Upper lobe of left lung (tissue), 6 donors: ENCODE data around the gene C1orf232. TPM values are rescaled to one million over a fixed set of nuclear protein-coding genes. Genes with fewer than 3 reads are reported as not detected.
A peak's percentile ranks its signal among the peaks of the same experiment; 100 is the strongest.

Experiments used
- ATAC-seq, 2 donors: fragments of 200-7000 bp; cut with Tn5 transposase; one replicate each; pipeline ENCODE4 v1.9.1; 2022; ENCODE audit warnings: mild to moderate bottlenecking in 2 of 2, moderate library complexity in 2 of 2; ENCODE audit not compliant: low FRiP score in 2 of 2
- DNase-seq, 2 donors: peaks; one replicate each; pipeline ENCODE4 v3.0.0-alpha.2; 2019 to 2020
- H3K27ac ChIP-seq, 4 donors: fragments of 200-600 bp; sonication (generic); one replicate each; pipeline ENCODE4 v1.5.1; 2016 to 2019
- H3K27me3 ChIP-seq, 4 donors: fragments of 200-600 bp; sonication (generic); one replicate each; pipeline ENCODE4 v1.5.1; 2017 to 2019
- H3K36me3 ChIP-seq, 4 donors: fragments of 200-600 bp; sonication (generic); one replicate each; pipeline ENCODE4 v1.5.1; 2016 to 2019
- H3K4me1 ChIP-seq, 4 donors: fragments of 200-600 bp; sonication (generic); one replicate each; pipeline ENCODE4 v1.5.1; 2018 to 2019
- H3K4me3 ChIP-seq, 4 donors: fragments of 200-600 bp; sonication (generic); one replicate each; pipeline ENCODE4 v1.5.1; 2017 to 2019; ENCODE audit warnings: mild to moderate bottlenecking in 2 of 4, moderate library complexity in 1 of 4
- H3K9me3 ChIP-seq, 4 donors: fragments of 200-600 bp; sonication (generic); one replicate each; pipeline ENCODE4 v1.5.1; 2018 to 2019
- CTCF ChIP-seq, 6 experiments: fragments of 450-650 bp in 4 of 6; fragments of 200-600 bp in 2 of 6; sonication (generic) in 2 of 6; IDR thresholded peaks; one replicate each; pipeline ENCODE4 v1.5.1; 2016 to 2019; ENCODE audit warnings: antibody characterized with exemption in 6 of 6
- EP300 ChIP-seq, 4 donors: sonication (generic); formaldehyde crosslinking; IDR thresholded peaks; one replicate each; pipeline ENCODE4 v1.5.1; 2017; ENCODE audit warnings: antibody characterized with exemption in 4 of 4, control low read depth in 2 of 4
- POLR2A ChIP-seq, 4 donors: fragments of 450-650 bp; IDR thresholded peaks; one replicate each; pipeline ENCODE4 v1.5.1; 2016 to 2017; ENCODE audit warnings: antibody characterized with exemption in 4 of 4, mild to moderate bottlenecking in 2 of 4
- POLR2AphosphoS5 ChIP-seq, 2 donors: sonication (generic); formaldehyde crosslinking; IDR thresholded peaks; one replicate each; pipeline ENCODE4 v1.5.1; 2017; ENCODE audit warnings: antibody characterized with exemption in 2 of 2
- WGBS, 2 donors: methylation state at CpG; one replicate each; pipeline ENCODE4 v1.1.5; 2017 to 2018; 5-methylcytosine and 5-hydroxymethylcytosine counted together
- total RNA-seq, 6 donors: library from RNA; depleted of rRNA in 4 of 6; stranded (reverse); fragments of >200 nt in 4 of 6; gene quantifications; one replicate each; pipeline versions ENCODE4 v1.1.0 to v1.2.1, GENCODE V29; 2016 to 2021
- donor health status: DM: no; HTN: no; CAD: no; lungs with moderate emphysema.
- donor health status: DM: no; HTN: yes; CAD: no; lungs with severe emphysema.

C1orf232 gene
- total RNA-seq, result not detected

GRCh38 chr1:26168410-26169197 lies at the start of gene C1orf232:
TSS of gene C1orf232 (minus strand) at chr1:26168963. CDS start at chr1:26168499, 464 bp downstream.
- 85 to 90% methylated on average over 3 to 5 of the region's 5 CpGs for WGBS, 2 donors
- TF ChIP-seq CTCF (IDR thresholded peaks at IDR 0.05), result no peak
- TF ChIP-seq EP300 (IDR thresholded peaks at IDR 0.05), result no peak
- TF ChIP-seq POLR2A (IDR thresholded peaks at IDR 0.05), result no peak
- no peak for TF ChIP-seq POLR2AphosphoS5 (IDR thresholded peaks at IDR 0.05)
- Histone ChIP-seq H3K36me3 (peaks cover 0 to 7% (median 0%) of the 10 kb centered on the region in 4 donors), H3K27me3 (no peaks in the 10 kb centered on the region), H3K9me3 (no peaks in the 10 kb centered on the region), H3K4me1 (peaks cover 17 to 31% (median 22%) of the 10 kb centered on the region in 4 donors), H3K27ac (peak within 1 kb of the TSS; percentile 64 to 89 (median 74)), H3K4me3 (peak within 1 kb of the TSS; percentile 73 to 96 (median 76))
- DNase-seq, result no peak
- no peak for ATAC-seq

- no peak overlapping the region for H3K27ac ChIP-seq
- no peak overlapping the region for H3K4me3 ChIP-seq
- DNase-seq, result no peak
- H3K4me1 ChIP-seq, result no peaks in the 10 kb centered on the region
- WGBS, 2 donors, result 32 to 60% methylated on average over 2 to 3 of the region's 3 CpGs
- no peaks in the 10 kb centered on the region for H3K9me3 ChIP-seq
- TF ChIP-seq POLR2AphosphoS5 (IDR thresholded peaks at IDR 0.05) (no peak), CTCF (IDR thresholded peaks at IDR 0.05) (no peak), POLR2A (IDR thresholded peaks at IDR 0.05) (no peak), EP300 (IDR thresholded peaks at IDR 0.05) (no peak)
- H3K27me3 ChIP-seq, result no peaks in the 10 kb centered on the region
- no peak for ATAC-seq
- H3K36me3 ChIP-seq, result no peaks in the 10 kb centered on the region
These were observed 46.5 kb upstream of the C1orf232 start for GRCh38 chr1:26215246-26215645.

- ATAC-seq, result no peak
- no peak for DNase-seq
- H3K9me3 ChIP-seq, result no peaks in the 10 kb centered on the region
- no peaks in the 10 kb centered on the region for H3K4me1 ChIP-seq
- H3K27me3 ChIP-seq, result no peaks in the 10 kb centered on the region
- H3K27ac ChIP-seq, result no peak overlapping the region
- H3K36me3 ChIP-seq, result no peaks in the 10 kb centered on the region
- no peak overlapping the region for H3K4me3 ChIP-seq
- TF ChIP-seq POLR2AphosphoS5 (IDR thresholded peaks at IDR 0.05) (no peak), CTCF (IDR thresholded peaks at IDR 0.05) (no peak), EP300 (IDR thresholded peaks at IDR 0.05) (no peak), POLR2A (IDR thresholded peaks at IDR 0.05) (no peak)
- WGBS, 2 donors, result 84 to 92% methylated on average over 6 of the region's 6 CpGs
These were observed 44.7 kb upstream of the C1orf232 start for GRCh38 chr1:26213335-26213905.

GRCh38 chr1:26212726-26213125 lies 44.0 kb upstream of the C1orf232 start:
- Histone ChIP-seq H3K9me3 (no peaks in the 10 kb centered on the region), H3K27ac (no peak overlapping the region), H3K36me3 (no peaks in the 10 kb centered on the region), H3K27me3 (no peaks in the 10 kb centered on the region), H3K4me3 (no peak overlapping the region), H3K4me1 (no peaks in the 10 kb centered on the region)
- no peak for TF ChIP-seq CTCF (IDR thresholded peaks at IDR 0.05)
- no peak for TF ChIP-seq POLR2AphosphoS5 (IDR thresholded peaks at IDR 0.05)
- no peak for TF ChIP-seq EP300 (IDR thresholded peaks at IDR 0.05)
- TF ChIP-seq POLR2A (IDR thresholded peaks at IDR 0.05), result no peak
- ATAC-seq, result no peak
- no peak for DNase-seq
- 80 to 90% methylated on average over 5 of the region's 5 CpGs for WGBS, 2 donors
